Stimulated activated CD4-positive, alpha-beta T cell treated with anti-CD3 and anti-CD28 coated beads, Interleukin-2, amount 100 ng/mL, for 48 hours (primary cell): ENCODE measurements around the gene EGFL7.

ENCODE experiments used
- DNase-seq, 2 donors: peaks; one replicate each; pipeline ENCODE4 v3.0.0-alpha.2; 2020

Gene EGFL7

DNA sequence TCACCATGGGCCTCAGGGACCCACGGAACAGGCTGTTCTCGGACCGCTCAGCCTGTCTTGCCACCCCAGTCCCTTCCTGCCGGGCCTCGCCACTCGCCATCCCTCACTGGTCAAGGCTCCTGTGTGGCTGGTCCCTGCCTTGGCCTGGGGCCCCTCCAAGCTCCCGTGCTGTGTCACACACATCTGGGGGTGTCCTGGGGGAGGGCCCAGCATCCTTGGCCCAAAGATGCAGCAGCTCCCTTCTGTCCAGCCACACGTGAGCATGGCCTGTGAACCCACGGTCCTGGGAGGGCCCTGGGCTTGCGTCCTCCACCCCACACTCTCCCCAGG, 425 bp upstream of the EGFL7 start:
- DNase-seq, result no peak

DNA sequence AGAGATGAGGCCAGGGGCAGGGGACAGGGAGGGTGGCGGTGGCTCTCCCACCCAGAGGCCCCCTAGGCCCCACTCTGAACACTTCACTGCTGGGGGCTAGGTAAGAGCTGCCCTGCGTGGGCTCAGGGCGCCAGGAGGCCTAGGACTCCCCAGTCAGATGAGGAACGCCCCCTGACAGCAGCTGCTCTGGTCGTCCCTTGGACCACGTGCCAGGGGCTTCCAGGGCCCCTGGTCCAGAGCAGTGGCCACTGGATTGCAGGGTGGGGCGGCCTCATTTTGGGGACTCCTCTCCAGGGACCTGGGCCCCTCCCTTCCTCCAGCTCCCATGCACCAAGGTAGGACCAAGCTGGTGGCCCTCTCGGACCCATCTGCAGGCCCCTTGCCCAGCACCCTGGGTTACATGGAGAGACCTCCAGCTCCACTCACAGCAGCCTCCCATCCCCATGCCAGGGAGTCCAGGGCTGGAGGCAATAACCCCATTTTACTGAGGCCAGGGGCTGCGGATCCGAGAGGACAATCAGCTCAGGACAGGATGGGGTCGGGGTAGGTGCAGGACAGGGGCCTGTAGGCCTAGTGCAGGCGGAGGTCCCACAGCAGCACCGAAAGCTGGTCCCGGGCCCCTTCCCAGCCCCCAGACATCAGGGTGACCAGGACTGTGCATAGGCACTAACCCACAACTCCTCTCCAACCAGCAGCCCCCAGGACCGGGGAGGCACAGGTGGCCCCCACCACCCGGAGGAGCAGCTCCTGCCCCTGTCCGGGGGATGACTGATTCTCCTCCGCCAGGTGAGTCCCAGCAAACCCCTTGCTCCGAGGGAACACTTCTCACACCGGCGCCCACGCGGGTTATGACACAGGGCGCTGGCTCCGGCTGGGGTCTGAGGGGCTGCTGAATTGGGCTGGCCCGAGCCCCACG, 1.5 kb downstream of the EGFL7 start:
- no peak for DNase-seq

DNA sequence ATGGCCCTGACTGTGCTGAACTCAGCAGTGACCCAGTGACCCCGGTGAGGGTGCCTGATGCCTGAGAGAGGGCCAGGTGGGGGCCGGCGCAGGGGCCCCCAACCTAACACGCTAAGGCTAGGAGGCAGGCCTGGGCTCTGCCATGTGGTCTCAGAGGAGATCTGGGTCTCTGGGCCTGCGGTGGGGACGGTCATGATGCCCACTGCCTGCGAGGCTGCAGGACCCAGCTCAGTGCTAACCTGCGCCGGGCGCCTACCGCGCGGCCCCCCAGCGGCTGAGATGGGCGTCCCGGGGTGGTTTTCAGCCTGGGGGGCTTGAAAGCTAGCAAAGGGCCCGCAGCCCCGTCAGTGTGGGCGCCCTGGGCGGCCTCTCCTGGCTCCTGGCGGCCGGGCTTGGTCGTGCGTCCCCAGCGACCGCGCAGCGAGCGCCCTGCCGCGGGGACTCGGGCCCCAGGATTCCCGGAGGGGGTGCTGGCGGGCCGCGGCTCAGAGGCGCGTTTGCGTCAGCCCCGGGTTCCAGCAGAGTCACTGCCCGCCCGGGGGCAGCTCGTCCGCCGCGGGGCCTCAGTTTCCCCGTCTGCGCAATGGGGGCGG, 2.5 kb downstream of the EGFL7 start:
- peak in 1 of 2 donors; percentile 30 for DNase-seq

DNA sequence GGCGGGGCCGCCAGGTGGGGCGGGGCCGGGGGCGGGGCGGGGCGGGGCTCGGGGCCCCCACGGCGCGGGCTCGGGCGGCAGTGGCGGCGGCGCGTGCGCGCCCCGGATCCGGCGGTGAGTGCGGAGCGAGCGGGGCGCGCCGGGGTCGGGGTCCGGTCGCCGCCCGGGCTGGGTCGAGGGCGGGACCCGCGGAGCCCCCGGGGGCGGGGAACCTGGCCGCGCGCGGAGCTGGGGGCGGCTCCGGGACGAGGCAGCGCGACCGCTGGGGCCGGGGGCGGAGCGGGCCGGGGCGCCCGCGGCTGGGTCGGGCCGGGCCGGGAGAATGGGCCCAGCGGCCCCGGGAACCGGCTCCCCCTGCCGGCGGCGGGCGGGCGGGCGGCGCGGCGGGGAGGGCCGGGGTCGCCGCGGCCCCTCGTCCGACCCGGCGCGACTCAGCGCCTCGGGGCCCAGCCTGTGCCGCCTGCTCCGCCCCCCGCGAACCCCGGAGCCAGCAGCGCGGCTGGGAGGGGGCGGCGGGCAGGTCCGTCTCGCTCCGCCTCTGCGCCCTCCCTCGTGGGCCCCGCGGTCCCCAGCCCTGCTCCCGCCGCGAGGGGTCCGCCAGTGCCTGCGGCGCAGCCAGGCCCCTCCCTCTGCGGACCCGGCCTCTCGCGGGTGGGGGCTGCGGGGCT, 3.1 kb downstream of the EGFL7 start:
- no peak for DNase-seq

DNA sequence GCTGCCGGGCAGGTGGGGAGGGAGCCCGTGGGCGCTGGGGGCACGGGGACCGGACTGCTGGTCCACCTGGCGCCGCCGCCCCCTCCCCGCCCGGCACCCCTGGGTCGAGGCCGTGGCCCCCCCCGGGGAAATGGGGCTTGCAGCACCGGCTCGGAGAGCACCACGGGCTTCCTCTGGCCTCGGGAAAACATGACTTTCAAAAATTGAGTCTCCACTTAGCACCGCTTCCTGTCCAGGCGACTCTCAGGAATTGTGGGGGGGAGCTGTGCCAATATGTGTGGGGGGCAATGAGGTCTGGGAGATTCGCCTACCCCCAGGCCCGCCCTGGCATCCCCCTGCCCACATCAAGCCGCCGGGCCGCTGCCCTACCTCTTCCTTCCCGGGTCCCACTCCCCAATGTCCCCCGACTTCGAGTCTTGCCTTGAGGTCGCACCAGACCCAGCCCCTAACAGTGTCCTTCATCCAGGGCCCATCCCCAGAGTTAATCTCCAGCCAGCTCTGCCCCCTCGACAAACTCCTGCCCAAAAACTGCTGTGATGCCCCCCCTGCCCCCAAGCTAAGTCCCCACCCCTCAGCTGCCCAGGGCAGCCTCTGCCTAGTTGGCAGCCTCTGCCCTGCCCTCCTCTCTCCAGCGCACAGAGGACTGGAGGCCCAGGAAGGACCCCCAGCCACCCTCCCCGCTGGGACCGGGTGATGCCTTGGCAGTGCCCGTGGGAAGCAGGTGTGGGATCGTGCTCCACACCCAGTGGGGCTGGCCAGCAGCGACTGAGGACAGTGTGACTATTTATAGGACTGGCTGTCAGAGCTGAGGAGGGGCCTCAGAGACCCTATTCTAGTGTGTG, 3.9 kb downstream of the EGFL7 start:
- no peak for DNase-seq

DNA sequence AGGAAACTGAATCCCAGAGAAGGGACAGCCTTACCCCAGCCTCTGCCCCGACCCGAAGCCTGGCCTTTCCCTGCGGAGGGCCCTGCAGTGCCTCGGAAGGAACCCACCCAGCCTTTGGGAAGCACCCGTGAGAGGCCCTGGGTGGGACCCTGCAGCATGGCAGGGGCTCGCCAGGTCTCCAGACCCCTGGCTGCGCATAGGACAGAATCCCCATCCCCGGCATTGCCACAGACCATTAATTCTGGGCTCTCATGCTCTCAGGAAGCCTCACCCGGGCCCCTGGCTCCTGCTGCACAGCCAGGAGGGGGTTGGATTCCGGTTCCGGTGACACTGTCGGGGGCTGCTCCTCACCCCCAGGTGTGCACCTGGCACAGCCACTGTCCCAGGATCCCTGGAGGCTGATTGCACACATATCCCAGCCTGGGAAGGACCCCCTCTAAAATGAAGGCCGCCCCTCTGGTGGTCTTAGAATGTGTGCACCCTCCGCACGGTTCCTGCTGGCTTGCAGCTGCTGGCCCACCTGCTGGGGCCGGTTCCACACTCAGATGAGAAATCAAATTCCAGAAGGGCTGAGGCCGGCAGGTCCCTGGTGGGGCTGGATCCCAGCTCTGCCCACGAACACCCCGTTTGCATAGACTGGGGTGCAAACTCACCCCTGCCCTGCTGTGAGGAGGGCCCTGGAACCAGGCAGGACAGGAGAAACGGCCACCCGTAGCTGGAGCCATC, 4.7 kb downstream of the EGFL7 start:
- no peak for DNase-seq

DNA sequence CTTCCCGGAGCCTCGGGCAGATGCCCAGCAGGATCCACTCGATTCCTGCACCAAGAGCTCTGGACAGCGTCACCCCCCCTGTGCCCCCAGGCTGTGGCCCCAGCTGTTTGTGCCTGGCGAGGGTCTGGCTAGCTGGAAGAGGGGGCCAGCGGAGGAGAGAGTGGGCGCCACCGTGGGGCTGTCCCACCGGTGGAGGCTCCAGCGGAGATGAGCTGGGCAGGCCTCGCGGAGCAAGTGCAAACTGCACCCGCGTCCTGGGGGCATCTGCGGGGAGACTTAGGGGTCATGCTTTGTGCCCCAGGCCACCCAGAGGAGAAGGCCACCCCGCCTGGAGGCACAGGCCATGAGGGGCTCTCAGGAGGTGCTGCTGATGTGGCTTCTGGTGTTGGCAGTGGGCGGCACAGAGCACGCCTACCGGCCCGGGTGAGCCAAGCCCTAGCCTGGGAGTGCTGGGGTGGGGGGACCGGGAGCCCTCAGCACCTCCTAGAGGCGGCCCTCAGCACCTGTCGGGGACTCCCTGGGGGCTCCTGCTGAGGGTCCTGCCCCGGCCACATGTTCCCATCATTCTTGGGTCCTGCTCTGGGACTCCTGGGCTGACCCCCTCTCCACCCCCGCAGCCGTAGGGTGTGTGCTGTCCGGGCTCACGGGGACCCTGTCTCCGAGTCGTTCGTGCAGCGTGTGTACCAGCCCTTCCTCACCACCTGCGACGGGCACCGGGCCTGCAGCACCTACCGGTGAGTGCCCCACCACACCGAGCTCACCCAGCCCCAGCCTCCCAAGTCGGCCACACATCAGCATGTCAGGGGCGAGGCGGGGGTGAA, 5.4 kb downstream of the EGFL7 start:
- no peak for DNase-seq

DNA sequence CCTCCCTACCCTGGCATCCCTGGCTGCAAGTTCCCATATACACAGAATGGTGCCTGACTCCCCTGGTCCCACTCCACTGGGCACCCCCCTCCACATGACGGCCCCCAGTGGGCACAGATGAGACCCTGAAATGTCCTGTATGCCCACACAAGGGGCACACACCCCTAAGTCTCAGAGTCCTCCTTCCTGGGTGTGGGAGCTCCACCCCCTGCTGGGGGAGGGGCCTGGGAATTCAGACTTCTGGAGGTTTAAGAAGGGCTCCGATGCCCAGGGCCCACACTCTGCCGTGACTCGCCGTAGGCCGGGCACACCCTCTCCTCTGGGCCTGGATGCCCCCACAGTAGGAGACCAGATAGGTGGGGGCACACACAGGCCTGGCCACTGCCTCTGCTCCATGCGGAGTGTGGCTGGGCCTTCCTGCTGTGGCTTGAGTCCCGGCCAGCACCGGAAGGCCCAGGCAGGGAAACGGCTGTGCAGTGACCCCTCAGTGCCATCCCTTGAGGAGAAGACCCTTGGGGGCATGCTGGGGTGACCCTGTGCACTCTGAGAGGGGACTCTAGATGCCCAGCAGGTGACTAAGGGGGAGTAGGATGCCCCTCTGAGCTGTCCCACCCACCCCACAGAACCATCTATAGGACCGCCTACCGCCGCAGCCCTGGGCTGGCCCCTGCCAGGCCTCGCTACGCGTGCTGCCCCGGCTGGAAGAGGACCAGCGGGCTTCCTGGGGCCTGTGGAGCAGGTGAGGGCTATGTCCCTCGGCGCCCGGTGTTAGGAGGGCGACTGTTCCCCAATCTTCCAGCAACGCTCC, 6.5 kb downstream of the EGFL7 start:
- DNase-seq, result no peak

DNA sequence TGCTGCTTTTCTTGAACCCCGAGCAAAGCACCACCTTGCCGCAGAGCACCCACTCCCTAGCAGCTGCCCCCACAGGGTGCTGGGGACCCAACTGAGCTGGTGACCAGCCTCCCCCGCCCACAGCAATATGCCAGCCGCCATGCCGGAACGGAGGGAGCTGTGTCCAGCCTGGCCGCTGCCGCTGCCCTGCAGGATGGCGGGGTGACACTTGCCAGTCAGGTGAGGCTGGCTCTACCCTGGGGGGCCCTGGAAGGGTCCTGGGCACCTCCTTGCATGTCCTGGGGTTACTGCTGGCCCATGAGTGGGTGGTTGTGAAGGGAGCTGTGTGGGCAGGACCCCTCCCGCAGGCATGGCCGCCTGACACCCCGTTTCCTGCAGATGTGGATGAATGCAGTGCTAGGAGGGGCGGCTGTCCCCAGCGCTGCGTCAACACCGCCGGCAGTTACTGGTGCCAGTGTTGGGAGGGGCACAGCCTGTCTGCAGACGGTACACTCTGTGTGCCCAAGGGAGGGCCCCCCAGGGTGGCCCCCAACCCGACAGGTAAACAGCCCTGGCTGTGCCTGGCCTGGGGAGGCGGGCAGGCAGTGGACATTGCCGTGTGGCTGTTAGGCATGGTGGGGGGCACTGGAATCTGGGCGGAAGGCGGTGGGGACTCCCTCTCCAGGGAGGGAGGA, 7.2 kb downstream of the EGFL7 start:
- no peak for DNase-seq

DNA sequence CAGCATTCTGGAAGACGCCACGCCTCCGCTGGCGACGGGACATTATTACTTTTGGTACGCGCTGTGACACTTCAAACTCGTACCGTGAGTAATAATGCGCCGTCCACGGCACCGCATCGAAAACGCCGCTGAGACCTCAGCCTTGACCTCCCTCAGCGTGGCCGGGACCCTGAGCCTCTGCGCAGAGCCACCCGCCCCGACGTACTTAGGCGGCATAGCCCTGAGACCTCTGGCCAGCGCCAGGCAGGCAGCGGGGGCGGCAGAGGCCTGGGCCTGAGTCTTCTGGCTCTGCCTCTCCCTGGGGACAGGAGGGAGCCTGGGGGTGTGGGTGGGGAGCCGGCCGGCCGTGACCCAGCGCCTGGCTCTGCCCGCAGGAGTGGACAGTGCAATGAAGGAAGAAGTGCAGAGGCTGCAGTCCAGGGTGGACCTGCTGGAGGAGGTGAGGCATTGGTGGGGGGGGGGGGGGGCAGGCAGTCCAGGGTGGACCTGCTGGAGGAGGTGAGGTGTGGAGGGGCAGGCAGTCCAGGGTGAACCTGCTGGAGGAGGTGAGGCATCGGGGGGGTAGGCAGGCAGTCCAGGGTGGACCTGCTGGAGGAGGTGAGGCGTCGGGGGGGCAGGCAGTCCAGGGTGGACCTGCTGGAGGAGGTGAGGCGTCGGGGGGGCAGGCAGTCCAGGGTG, 8.0 kb downstream of the EGFL7 start:
- no peak for DNase-seq

DNA sequence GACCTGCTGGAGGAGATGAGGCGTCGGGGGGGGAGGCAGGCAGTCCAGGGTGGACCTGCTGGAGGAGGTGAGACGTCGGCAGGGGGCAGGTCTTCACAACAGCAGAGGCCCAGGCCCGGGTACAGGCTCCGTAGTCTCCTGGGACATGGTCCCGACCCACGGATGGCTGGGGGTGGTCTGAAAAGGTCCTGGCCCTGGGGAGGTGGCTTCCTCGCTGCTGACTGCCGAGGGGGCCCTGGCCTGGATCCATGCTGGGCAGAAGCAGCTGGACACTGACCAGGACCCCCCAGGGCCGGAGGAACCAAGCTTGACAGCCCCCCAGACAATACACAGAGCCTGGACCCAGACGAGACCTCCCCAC, 8.5 kb downstream of the EGFL7 start:
- no peak for DNase-seq

DNA sequence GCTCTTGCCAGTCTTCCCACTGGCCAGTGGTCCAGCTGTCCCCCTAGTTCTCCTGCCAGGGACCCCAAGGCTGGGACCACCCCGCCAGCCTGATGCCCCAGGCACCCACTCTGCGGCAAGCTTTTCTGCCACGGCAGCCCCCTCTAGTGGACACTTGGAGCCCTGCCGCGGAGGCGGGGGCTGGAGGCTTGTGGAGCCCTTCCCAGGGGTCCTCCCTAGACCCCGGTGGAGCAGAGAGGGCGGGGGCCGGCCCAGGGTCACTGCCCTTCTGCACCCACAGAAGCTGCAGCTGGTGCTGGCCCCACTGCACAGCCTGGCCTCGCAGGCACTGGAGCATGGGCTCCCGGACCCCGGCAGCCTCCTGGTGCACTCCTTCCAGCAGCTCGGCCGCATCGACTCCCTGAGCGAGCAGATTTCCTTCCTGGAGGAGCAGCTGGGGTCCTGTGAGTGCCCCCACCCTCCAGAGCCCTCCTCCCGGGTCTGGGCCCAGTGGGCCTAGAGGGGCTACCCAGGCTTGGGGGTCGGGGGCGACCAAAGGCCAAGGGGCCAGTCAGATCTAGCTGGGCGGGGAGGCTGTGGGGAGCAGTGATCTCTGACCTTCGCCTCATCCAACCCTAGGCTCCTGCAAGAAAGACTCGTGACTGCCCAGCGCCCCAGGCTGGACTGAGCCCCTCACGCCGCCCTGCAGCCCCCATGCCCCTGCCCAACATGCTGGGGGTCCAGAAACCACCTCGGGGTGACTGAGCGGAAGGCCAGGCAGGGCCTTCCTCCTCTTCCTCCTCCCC, 9.1 kb downstream of the EGFL7 start:
- DNase-seq, result peak; percentile 43 to 54

DNA sequence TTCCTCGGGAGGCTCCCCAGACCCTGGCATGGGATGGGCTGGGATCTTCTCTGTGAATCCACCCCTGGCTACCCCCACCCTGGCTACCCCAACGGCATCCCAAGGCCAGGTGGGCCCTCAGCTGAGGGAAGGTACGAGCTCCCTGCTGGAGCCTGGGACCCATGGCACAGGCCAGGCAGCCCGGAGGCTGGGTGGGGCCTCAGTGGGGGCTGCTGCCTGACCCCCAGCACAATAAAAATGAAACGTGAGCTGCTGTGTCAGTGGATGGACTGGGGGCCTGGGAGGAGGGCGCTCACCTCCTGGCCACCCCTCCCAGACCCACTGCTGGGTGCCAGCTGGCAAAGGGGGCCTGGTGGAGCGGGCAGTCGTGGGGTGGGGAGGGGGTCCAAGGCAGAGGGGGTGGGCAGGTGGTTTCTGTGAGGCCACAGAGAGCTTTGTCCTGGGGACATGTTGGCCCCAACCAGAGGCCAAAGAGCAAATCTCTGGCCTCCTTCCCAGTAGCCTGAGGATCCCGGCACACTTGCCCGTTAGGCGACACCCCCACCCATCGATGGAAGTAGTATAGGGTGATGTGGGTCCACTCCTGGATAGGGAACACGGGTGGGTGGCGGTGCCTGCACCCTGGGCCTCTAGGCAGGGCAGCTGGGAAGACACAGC, 9.8 kb downstream of the EGFL7 start:
- no peak for DNase-seq

DNA sequence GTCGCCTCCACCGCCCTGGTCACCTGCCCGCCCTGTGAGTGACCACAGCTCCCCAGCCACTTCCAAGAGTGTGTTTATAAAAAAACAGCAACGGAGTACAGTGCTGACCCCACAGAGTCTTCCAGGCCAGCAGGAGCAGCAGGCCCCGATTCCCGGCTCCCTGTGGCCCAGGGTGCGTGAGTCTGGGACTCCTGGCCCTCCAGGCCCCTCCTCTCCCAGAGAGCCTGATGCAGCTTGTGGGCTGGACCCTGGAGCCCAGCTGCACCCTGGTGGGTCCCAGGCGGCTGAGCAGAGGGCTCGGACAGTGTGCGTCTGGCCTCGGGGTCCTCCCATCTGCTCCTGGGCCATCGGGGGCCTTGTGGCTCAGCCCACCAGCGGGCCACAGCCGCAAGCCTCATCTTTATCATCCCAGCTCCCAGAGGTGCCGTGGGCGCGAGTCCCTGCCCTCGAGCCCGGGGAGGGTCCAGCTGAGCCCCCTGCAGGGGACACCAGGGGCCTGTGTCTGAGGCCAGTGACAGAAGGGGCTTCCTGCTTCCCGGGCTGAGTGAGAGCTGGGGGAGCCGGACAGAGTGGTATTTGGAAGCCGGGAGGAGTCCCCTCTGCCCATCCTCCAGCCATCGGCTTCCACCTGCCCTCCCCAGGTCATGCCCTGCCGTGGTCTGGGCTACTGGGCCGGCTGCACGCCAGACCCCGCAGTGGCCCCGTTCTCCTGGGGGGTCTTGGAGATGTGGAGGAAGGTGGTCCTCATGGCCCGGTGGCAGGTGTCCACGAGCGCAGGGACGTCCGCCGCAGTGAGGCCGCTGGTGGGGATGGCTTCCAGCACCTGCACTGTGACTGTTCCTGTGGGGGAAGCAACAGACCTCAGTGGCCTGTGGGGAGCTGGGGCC, 10.6 kb downstream of the EGFL7 start:
- no peak for DNase-seq

DNA sequence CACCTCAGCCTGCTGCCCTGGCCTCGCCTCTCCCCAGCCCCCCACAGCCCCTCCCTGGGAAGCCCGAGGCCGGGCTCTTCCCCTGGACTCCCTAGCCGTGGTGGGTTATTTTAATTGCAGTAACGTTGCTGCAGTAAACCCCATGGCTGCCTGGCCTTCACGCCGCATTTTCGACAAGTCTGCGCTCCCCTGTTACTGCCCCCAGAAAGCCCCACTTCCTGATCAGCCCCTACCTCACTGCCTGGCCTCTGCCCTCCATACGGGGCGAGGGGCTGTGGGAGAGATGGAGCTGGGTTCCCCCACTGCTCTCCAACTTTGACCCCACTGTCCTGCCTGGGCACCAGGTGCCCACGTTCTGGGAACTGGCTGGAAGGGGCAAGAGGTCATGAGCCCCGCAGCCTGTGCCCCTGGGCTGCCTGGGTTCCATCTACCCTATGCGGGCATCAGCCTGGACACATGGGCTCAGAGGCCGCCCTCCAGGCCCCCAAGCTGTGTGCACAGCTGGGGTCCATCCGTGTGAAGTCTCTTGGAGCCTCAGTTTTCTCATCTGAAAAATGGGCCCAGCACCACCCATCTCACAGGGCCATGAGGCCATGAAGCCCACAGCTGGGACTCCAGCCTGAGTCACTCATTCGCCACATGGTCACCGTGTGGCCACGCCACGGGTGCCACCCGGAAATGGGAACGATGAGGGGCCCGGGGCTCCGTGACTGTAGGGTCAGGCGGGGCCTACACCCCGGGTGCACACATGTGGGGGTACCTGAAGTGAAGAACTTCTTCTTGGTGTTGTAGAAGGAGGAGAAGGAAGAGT, 11.5 kb downstream of the EGFL7 start:
- no peak for DNase-seq

DNA sequence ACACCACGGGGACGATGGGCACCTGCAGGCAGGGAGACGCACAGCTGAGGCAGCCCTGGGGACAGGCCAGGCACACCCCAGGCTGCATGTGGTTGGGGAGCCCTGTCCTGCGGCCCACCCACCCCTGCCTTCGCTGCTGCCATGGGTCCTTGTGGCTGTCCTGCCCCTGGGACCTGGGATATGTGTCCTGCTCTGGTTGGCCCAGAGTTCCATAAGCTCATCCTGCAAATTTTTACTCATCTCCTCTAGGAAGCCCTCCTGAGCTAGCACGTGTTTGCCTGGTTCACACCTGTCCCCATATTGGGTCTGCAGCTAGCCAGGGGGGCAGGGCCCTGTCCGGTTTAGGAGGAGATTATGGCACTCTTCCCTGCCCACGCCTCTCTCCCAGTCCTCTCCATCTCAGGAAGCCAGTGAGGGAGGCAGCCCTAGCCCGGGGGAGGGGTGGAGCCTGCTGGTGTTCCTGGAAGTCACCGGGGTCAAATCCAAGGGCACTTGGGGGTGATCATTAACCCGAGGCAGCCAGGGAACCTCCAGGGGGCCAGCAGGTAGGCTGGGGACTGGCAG, 12.2 kb downstream of the EGFL7 start:
- no peak for DNase-seq
